K562 (cell line): ENCODE data around the gene MVK. TPM values are rescaled to one million over a fixed set of nuclear protein-coding genes. Genes with fewer than 3 reads are reported as not detected.
A peak's percentile ranks its signal among the peaks of the same experiment; 100 is the strongest.

Experiments
- ATF7 ChIP-seq: fragments of 450-650 bp; IDR thresholded peaks from 2 replicates; pipeline ENCODE4 v1.7.1; 2014; ENCODE audit warnings: mild to moderate bottlenecking, moderate library complexity
- BCOR ChIP-seq: fragments of 450-650 bp; IDR thresholded peaks from 2 replicates; pipeline ENCODE4 v1.6.1; 2016
- CEBPB ChIP-seq: fragments of 450-650 bp; IDR thresholded peaks from 2 replicates; pipeline ENCODE4 v1.6.1; 2016; ENCODE audit warnings: missing genetic modification characterization, missing compliant biosample characterization
- E2F8 ChIP-seq: fragments of 450-650 bp; IDR thresholded peaks from 2 replicates; pipeline ENCODE4 v1.7.1; 2018; ENCODE audit warnings: mild to moderate bottlenecking, low read depth; ENCODE audit not compliant: partially characterized antibody
- ELF2 ChIP-seq: fragments of 250-450 bp; sonication (Bioruptor Pico); IDR thresholded peaks from 2 replicates; pipeline ENCODE4 v1.5.0; 2021; ENCODE audit warnings: mild to moderate bottlenecking
- HDAC6 ChIP-seq: IDR thresholded peaks from 2 replicates; pipeline ENCODE4 v1.6.1; 2012; ENCODE audit warnings: low read depth, mild to moderate bottlenecking, control low read depth, inconsistent platforms, low read length, moderate library complexity
- RERE ChIP-seq: sonication (generic); formaldehyde crosslinking; IDR thresholded peaks from 2 replicates; pipeline ENCODE4 v1.8.0; 2023; ENCODE audit warnings: missing genetic modification reagents, mild to moderate bottlenecking, borderline replicate concordance
- SAFB ChIP-seq: fragments of 200-400 bp; formaldehyde crosslinking; IDR thresholded peaks from 2 replicates; pipeline ENCODE4 v1.6.1; 2017; ENCODE audit warnings: low read depth, low read length, borderline replicate concordance
- TAL1 ChIP-seq: fragments of 450-650 bp; IDR thresholded peaks from 2 replicates; pipeline ENCODE4 v1.6.1; 2016; ENCODE audit warnings: mild to moderate bottlenecking
- ZBED1 ChIP-seq: IDR thresholded peaks from 2 replicates; pipeline ENCODE4 v1.6.1; 2014
- ZBTB33 ChIP-seq: sonication (generic); formaldehyde crosslinking; IDR thresholded peaks from 2 replicates; pipeline ENCODE4 v1.8.1; 2023; ENCODE audit warnings: mild to moderate bottlenecking, missing genetic modification reagents
- ZFPM2 ChIP-seq: fragments of 250-450 bp; sonication (Bioruptor Pico); IDR thresholded peaks from 2 replicates; pipeline ENCODE4 v1.5.1; 2022; ENCODE audit warnings: mild to moderate bottlenecking
- ZNF197 ChIP-seq: fragments of 200-800 bp; sonication (Bioruptor generic); IDR thresholded peaks from 2 replicates; pipeline ENCODE4 v1.6.1; 2016; ENCODE audit warnings: low read depth, missing genetic modification characterization, missing compliant biosample characterization
- ZNF277 ChIP-seq: fragments of 250-450 bp; sonication (Bioruptor Pico); IDR thresholded peaks from 2 replicates; pipeline ENCODE4 v1.8.0; 2022; ENCODE audit warnings: inconsistent platforms, mild to moderate bottlenecking, moderate library complexity, borderline replicate concordance
- ZNF551 ChIP-seq: fragments of 250-450 bp; sonication (Bioruptor Pico); IDR thresholded peaks from 2 replicates; pipeline ENCODE4 v1.5.0; 2021; ENCODE audit warnings: mild to moderate bottlenecking, moderate library complexity
- polyA plus RNA-seq, 8 experiments: library from polyadenylated mRNA; depleted of rRNA in 4 of 8; stranded (reverse) in 5 of 8; unstranded in 3 of 8; fragments of >200 nt; fragmentation: Nextera tagmentation in 2 of 8; fragmentation: Illumina TruSeq in 1 of 8; extraction: Ambion mirVana in 2 of 8; extraction: Trizol in 1 of 8; gene quantifications; 2 replicates each; pipeline versions ENCODE4 v1.2.1 to v1.2.3, GENCODE V29; 2011 to 2014; ENCODE audit warnings: inconsistent platforms in 1 of 8, missing spikeins in 1 of 8
- total RNA-seq, 7 experiments: library from RNA; depleted of rRNA in 6 of 7; stranded (reverse); fragments of >200 nt in 6 of 7; fragmentation: Illumina TruSeq in 2 of 7; extraction: Trizol in 2 of 7; gene quantifications; 2 replicates each; pipeline versions ENCODE4 v1.2.1 to v1.2.3, GENCODE V29; 2011 to 2021; ENCODE audit warnings: low replicate concordance in 1 of 7

The MVK gene
- total and polyA plus RNA-seq, 9 of the 15 experiments (the other 6 are each of a cell fraction or from before 2014, with no cell fraction given) = 0.41 to 33.6 (median 18.8) TPM

GRCh38 chr12:109573029-109573913 is at the start of gene MVK, which contains the start of gene MMAB (continued):
- TF ChIP-seq E2F8 = peak; percentile 95
- TF ChIP-seq ATF7 = peak; percentile 98
- no peak for TF ChIP-seq ZNF551 (CRISPR knock-in tag)
- no peak for TF ChIP-seq RERE (CRISPR knock-in tag)
- TF ChIP-seq ZBED1 = no peak
- TF ChIP-seq ZFPM2 = no peak
- no peak; the same call in 1 of the 2 replicates for TF ChIP-seq ZNF197 (CRISPR knock-in tag)
- TF ChIP-seq ZBTB33 (CRISPR knock-in tag) = peak; percentile 73
- TF ChIP-seq ZNF277 (CRISPR knock-in tag) = no peak
- TF ChIP-seq TAL1 = no peak
- peak; percentile 25; the same call in 1 of the 2 replicates for TF ChIP-seq ELF2 (CRISPR knock-in tag)
- peak; percentile 67 for TF ChIP-seq BCOR
- no peak for TF ChIP-seq SAFB
- TF ChIP-seq CEBPB = peak; percentile 51; the same call in 1 of the 2 replicates
- no peak for TF ChIP-seq HDAC6
